KOPT-K1 (cell line): ENCODE data around the gene PTEN.
"Not testable (repeated sequence)": the region's sequence is repeated elsewhere in the genome, so short reads cannot be mapped to it uniquely, and the experiment has no call there.

Experiments used
- H3K27ac ChIP-seq: fragments of 200-600 bp; sonication (generic); 2 replicates; pipeline ENCODE4 v1.5.1; 2016; ENCODE audit warnings: antibody characterized with exemption, mild to moderate bottlenecking, low read depth, low read length; ENCODE audit not compliant: poor library complexity, severe bottlenecking
- H3K36me3 ChIP-seq: fragments of 200-600 bp; sonication (generic); 2 replicates; pipeline ENCODE4 v1.5.1; 2017; ENCODE audit warnings: antibody characterized with exemption, mild to moderate bottlenecking, low read length, moderate library complexity; ENCODE audit not compliant: insufficient read depth
- H3K9me3 ChIP-seq: fragments of 200-600 bp; sonication (generic); 2 replicates; pipeline ENCODE4 v1.5.1; 2017; ENCODE audit warnings: antibody characterized with exemption, low read length, mild to moderate bottlenecking; ENCODE audit not compliant: insufficient read depth, poor library complexity, severe bottlenecking

The PTEN gene

DNA sequence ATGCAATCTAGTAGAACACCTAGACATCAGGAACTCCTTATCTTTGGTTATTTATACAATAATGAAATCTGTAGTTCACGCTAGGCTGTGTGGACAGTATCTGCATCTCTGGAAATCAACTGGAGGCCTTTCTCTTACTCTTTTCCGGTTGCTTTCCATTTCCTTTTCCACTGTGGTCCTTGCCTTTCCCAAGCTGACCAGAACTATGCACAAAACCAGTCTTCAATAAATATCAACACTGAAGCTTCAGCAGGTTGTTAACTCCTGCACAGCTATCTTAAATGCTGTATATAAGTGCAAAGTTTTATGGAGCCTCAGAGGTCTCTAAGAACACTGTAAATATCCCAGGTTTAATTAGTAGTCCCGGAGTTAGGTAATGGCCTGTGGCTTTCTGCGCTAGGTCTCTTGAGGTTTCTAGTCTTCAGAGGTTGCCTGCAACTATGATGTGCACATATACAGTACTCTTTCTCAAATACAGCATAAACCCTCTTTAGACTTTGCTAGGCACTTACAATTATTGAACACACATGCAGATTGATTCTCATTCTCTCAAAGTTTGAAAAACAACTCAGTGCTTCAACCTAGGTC is 2.5 kb upstream of the PTEN start:
- H3K36me3 ChIP-seq, result peaks cover 4% of the 10 kb centered on the region
- peaks cover 6% of the 10 kb centered on the region for H3K9me3 ChIP-seq
- H3K27ac ChIP-seq, result peak overlapping the region; percentile 98

- H3K36me3 ChIP-seq, result peaks cover 10% of the 10 kb centered on the region
- H3K9me3 ChIP-seq, result peaks cover 3% of the 10 kb centered on the region
- peak overlapping the region; percentile 98 for H3K27ac ChIP-seq
Observed at GRCh38 chr10:87861566-87861952, 1.9 kb upstream of the PTEN start.

DNA sequence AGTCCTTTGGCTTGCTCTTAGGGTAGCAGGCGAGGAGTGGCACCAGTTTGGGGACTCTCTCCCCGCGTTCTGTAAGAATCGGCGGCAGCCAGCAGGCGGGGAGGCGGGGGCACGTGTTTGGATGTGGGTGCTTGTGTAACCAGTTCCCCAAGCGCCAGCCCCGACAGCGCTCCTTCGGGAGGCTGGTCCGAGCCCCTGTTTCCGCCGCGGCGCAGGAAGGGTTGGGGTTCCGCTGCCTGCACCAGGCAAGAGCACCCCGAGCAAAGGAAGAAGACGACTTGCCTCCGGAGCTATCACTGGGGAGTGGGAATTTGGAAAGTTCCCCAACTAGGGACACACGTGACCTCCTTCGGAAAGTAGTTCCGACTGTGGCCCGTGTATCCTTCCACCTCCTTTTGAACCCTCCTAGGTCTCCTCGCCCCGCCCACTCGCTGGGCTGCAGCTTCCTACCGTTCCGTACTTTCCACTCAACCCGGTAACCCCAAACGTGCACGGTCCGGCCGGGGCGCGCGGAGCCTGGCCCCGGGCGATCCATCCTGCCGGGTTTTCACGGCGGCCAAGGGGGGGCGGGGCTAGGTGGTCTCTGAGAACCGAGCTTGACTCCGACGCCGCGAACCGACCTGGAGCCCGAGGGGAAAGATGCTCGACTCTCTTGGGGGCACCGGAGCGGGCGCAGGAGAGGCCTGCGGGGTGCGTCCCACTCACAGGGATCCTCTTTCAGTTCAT is 1.3 kb upstream of the PTEN start:
- peaks cover 16% of the 10 kb centered on the region for H3K36me3 ChIP-seq
- peak overlapping the region; percentile 98 for H3K27ac ChIP-seq
- no peaks in the 10 kb centered on the region for H3K9me3 ChIP-seq

DNA sequence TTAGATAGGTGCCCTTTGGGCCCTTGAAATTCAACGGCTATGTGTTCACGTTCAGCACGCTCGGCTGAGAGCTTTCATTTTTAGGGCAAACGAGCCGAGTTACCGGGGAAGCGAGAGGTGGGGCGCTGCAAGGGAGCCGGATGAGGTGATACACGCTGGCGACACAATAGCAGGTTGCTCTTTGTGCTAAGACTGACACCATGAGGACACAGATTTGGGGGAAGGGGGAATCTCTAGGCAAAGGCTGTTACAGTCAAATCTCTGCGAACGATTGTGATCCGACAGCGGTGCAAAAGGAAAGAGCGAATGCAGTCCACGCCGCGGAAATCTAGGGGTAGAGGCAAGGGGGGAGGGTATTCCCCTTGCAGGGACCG is 759 bp upstream of the PTEN start:
- no peaks in the 10 kb centered on the region for H3K9me3 ChIP-seq
- H3K27ac ChIP-seq, result peak overlapping the region; percentile 98
- peaks cover 20% of the 10 kb centered on the region for H3K36me3 ChIP-seq

DNA sequence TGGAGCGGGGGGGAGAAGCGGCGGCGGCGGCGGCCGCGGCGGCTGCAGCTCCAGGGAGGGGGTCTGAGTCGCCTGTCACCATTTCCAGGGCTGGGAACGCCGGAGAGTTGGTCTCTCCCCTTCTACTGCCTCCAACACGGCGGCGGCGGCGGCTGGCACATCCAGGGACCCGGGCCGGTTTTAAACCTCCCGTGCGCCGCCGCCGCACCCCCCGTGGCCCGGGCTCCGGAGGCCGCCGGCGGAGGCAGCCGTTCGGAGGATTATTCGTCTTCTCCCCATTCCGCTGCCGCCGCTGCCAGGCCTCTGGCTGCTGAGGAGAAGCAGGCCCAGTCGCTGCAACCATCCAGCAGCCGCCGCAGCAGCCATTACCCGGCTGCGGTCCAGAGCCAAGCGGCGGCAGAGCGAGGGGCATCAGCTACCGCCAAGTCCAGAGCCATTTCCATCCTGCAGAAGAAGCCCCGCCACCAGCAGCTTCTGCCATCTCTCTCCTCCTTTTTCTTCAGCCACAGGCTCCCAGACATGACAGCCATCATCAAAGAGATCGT is 598 bp downstream of the PTEN start:
- not testable (repeated sequence) for H3K9me3 ChIP-seq
- H3K27ac ChIP-seq, result peak overlapping the region; percentile 98
- H3K36me3 ChIP-seq, result peaks cover 34% of the 10 kb centered on the region

DNA sequence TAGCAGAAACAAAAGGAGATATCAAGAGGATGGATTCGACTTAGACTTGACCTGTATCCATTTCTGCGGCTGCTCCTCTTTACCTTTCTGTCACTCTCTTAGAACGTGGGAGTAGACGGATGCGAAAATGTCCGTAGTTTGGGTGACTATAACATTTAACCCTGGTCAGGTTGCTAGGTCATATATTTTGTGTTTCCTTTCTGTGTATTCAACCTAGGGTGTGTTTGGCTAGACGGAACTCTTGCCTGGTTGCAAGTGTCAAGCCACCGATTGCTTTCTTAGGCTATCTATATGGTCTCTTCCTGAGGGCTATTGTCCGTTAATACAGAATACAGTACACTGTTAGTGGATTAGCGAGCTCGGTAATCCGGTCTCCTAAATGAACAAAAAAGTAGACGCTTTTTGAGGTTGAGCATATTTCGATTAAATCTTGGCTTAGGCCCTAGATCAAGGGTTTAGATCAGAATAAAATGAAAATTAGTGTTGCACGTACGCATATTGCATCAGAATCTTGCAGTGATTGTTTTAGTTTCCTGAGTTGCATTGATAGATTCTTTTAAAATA is 1.2 kb downstream of the PTEN start:
- Histone ChIP-seq H3K36me3 (peaks cover 39% of the 10 kb centered on the region), H3K27ac (peak overlapping the region; percentile 98), H3K9me3 (no peaks in the 10 kb centered on the region)

DNA sequence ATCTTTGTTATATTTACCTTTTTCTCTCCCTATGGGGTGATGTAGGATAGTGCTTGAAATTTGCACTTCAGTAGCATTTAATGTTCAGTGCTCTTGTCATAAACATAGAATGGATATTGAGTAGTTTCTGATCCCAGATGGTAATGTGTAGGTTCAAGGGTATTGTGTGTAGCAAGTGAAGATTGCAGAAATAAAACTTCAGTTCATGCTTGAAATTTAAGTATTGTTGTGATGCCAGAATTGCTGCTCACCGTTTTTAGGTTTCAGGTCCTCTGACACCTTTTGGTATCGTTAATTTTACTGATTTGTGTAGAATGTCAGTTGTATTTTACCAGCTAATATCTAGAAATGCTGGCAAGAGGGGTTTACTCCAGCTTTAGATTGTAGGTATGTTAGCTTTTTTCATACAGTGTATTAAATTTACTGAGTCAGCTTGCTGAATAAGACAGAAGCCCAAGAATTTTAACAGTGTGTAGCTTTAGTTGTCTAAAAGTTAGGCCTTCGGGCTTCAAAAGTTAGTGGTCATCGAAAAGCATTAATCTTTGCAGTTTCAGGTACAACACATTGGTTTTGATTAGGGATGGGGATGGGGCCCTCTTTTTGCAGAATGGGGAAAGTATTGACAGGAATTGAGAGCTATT is 1.9 kb downstream of the PTEN start:
- peak overlapping the region; percentile 98 for H3K27ac ChIP-seq
- no peaks in the 10 kb centered on the region for H3K9me3 ChIP-seq
- peaks cover 47% of the 10 kb centered on the region for H3K36me3 ChIP-seq

DNA sequence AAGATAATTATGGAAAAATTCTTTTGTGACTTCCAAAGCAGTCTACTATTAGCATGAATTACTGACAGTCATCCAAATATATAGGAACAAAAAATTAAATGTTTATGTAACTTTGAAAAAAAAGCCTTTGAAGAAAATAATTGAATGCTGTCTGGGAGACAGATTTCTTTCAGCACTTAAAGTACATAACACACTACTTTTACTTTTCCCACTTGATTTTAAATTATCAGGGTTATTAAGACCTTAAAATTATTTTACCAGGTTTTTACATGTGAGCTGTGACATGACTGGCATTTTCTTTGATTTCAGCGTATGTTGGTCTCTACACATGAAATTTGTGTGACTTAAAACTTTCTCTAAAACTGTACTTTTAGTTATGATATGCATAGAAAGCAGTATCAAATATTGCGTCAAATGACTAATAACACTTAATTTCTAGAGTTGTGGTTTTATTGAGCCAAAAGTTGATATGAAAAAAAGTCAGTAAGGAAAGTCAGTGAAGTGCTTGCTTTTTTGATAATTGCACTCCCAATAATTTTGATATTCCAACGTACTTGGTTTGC is 3.1 kb downstream of the PTEN start:
- peak overlapping the region; percentile 98 for H3K27ac ChIP-seq
- no peaks in the 10 kb centered on the region for H3K9me3 ChIP-seq
- H3K36me3 ChIP-seq, result peaks cover 58% of the 10 kb centered on the region

DNA sequence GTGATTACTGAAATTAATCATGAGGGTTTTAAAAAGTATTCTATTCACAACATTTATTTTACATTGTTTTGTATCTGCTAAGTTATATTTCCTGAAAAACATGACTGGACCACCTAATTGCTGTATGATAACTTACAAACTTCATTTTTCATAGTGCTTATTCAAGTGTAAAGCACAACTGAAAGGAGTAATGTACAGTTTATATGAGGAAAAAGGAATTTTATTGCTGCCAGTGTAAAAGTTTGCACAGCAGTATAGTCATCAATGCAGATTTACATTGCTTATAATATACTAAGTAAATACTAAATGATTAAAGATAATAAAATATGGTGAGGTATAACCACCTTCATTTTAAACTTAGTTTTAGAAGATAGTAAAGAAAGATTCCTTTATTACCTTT is 4.0 kb downstream of the PTEN start:
- peaks cover 68% of the 10 kb centered on the region for H3K36me3 ChIP-seq
- H3K27ac ChIP-seq, result peak overlapping the region; percentile 98
- no peaks in the 10 kb centered on the region for H3K9me3 ChIP-seq

GRCh38 chr10:87868277-87868676 is 4.9 kb downstream of the PTEN start:
- Histone ChIP-seq H3K9me3 (no peaks in the 10 kb centered on the region), H3K36me3 (peaks cover 76% of the 10 kb centered on the region), H3K27ac (peak overlapping the region; percentile 98)

DNA sequence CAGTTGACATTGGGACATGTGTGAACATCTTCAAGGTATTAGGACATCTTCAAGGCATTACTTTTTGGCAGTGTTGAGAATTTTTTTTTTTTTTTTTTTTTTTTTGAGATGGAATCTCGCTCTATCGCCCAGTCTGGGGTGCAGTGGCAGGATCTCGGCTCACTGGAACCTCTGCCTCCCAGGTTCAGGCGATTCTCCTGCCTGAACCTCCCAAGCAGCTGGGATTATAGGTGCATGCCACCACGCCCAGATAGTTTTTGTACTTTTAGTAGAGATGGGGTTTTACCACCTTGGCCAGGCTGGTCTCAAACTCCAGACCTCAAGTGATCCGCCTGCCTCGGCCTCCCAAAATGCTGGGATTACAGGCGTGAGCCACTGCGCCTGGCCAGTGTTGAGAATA is 5.7 kb downstream of the PTEN start:
- Histone ChIP-seq H3K36me3 (peaks cover 84% of the 10 kb centered on the region), H3K27ac (peak overlapping the region; percentile 98)
- H3K9me3 ChIP-seq, result not testable (repeated sequence)

- H3K9me3 ChIP-seq, result no peaks in the 10 kb centered on the region
- H3K27ac ChIP-seq, result peak overlapping the region; percentile 98
- H3K36me3 ChIP-seq, result peaks cover 92% of the 10 kb centered on the region
Observed at GRCh38 chr10:87869773-87870551, 6.5 kb downstream of the PTEN start.

GRCh38 chr10:87872828-87873227 is 9.4 kb downstream of the PTEN start:
- Histone ChIP-seq H3K27ac (no peak overlapping the region), H3K9me3 (no peaks in the 10 kb centered on the region), H3K36me3 (peaks cover 98% of the 10 kb centered on the region)

DNA sequence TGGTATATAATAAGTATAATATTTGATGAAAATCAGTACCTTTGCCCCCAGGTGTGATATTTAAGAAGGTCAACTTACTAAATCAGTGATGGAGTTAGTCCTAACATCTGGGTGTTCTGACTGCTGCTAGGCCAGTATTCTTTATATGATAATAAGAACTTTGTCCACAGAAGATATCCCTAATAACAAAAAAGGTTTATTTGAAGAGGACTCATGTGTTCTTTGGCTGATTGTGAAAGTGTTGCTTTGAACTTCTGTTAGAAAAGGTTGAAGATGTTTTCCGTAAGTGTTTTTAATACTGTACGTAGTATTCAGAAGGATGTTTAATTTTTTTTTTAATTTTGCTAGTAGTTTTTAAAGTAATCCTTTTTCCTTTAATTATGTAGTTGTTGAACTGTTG is 10.2 kb downstream of the PTEN start:
- H3K27ac ChIP-seq, result no peak overlapping the region
- H3K36me3 ChIP-seq, result peaks cover 98% of the 10 kb centered on the region
- H3K9me3 ChIP-seq, result no peaks in the 10 kb centered on the region
